HepG2 (cell line): ENCODE results near the gene MTIF2. TPM values are rescaled to one million over a fixed set of nuclear protein-coding genes. Genes with fewer than 3 reads are reported as not detected.

Source experiments
- CAMTA2 ChIP-seq: sonication (generic); formaldehyde crosslinking; IDR thresholded peaks from 2 replicates; pipeline ENCODE4 v1.4.0; 2020; ENCODE audit warnings: mild to moderate bottlenecking, missing genetic modification reagents, borderline replicate concordance
- FOXA3 ChIP-seq: IDR thresholded peaks from 2 replicates; pipeline ENCODE4 v1.6.1; 2016; ENCODE audit warnings: missing genetic modification reagents, missing compliant biosample characterization
- HIVEP1 ChIP-seq: sonication (generic); formaldehyde crosslinking; IDR thresholded peaks from 2 replicates; pipeline ENCODE4 v1.4.0; 2020; ENCODE audit warnings: mild to moderate bottlenecking, missing genetic modification reagents
- NFYB ChIP-seq: sonication (generic); formaldehyde crosslinking; IDR thresholded peaks from 2 replicates; pipeline ENCODE4 v1.4.0; 2020; ENCODE audit warnings: missing genetic modification reagents
- PAF1 ChIP-seq: IDR thresholded peaks from 2 replicates; pipeline ENCODE4 v1.6.1; 2016; ENCODE audit warnings: missing genetic modification reagents, missing compliant biosample characterization
- PCBP1 ChIP-seq: fragments of 200-400 bp; formaldehyde crosslinking; IDR thresholded peaks from 2 replicates; pipeline ENCODE4 v1.6.1; 2017; ENCODE audit warnings: mild to moderate bottlenecking, low read depth, low read length, borderline replicate concordance
- SETDB1 ChIP-seq: sonication (generic); formaldehyde crosslinking; IDR thresholded peaks from 2 replicates; pipeline ENCODE4 v1.5.1; 2020; ENCODE audit warnings: missing genetic modification reagents, mild to moderate bottlenecking, borderline replicate concordance
- SOX13 ChIP-seq, 3 experiments: fragments of 450-650 bp in 1 of 3; sonication (generic) in 1 of 3; formaldehyde crosslinking in 1 of 3; IDR thresholded peaks in 2 of 3; conservative IDR thresholded peaks in 1 of 3; 2 replicates each; pipeline versions ENCODE4 v1.5.0 to v1.6.1; 2016 to 2020; ENCODE audit warnings: antibody characterized with exemption in 1 of 3, mild to moderate bottlenecking in 1 of 3, missing compliant biosample characterization in 1 of 3, missing genetic modification reagents in 1 of 3, moderate library complexity in 1 of 3
- SYNCRIP ChIP-seq: fragments of 200-400 bp; formaldehyde crosslinking; IDR thresholded peaks from 2 replicates; pipeline ENCODE4 v1.6.1; 2018; ENCODE audit warnings: mild to moderate bottlenecking, low read depth, low read length; ENCODE audit not compliant: insufficient read depth
- TCF12 ChIP-seq, 2 experiments: fragments of 450-650 bp in 1 of 2; sonication (generic) in 1 of 2; formaldehyde crosslinking in 1 of 2; IDR thresholded peaks; 2 replicates each; pipeline versions ENCODE4 v1.6.1 to v1.8.0; 2017 to 2022; ENCODE audit warnings: antibody characterized with exemption in 1 of 2, mild to moderate bottlenecking in 1 of 2, missing genetic modification reagents in 1 of 2, moderate library complexity in 1 of 2
- USF2 ChIP-seq, 2 experiments: sonication (generic) in 1 of 2; formaldehyde crosslinking in 1 of 2; IDR thresholded peaks; 2 replicates each; pipeline versions ENCODE4 v1.5.1 to v1.6.1; 2011 to 2020; ENCODE audit warnings: borderline replicate concordance in 1 of 2, low read depth in 1 of 2, low read length in 1 of 2, mild to moderate bottlenecking in 1 of 2, missing genetic modification reagents in 1 of 2, moderate library complexity in 1 of 2
- ZBTB43 ChIP-seq: sonication (generic); formaldehyde crosslinking; conservative IDR thresholded peaks from 2 replicates; pipeline ENCODE4 v1.4.0; 2020; ENCODE audit warnings: missing genetic modification reagents
- ZFP62 ChIP-seq: sonication (generic); formaldehyde crosslinking; IDR thresholded peaks from 2 replicates; pipeline ENCODE4 v1.4.0; 2020; ENCODE audit warnings: missing genetic modification reagents
- ZIK1 ChIP-seq: sonication (generic); formaldehyde crosslinking; IDR thresholded peaks from 2 replicates; pipeline ENCODE4 v1.5.0; 2020; ENCODE audit warnings: mild to moderate bottlenecking, low read depth, missing genetic modification reagents, borderline replicate concordance
- ZNF10 ChIP-seq: sonication (generic); formaldehyde crosslinking; IDR thresholded peaks from 2 replicates; pipeline ENCODE4 v1.4.0; 2020; ENCODE audit warnings: mild to moderate bottlenecking, low read depth, missing genetic modification reagents, borderline replicate concordance
- ZNF124 ChIP-seq: sonication (generic); formaldehyde crosslinking; IDR thresholded peaks from 2 replicates; pipeline ENCODE4 v1.4.0; 2020; ENCODE audit warnings: missing genetic modification reagents
- ZNF30 ChIP-seq: sonication (generic); formaldehyde crosslinking; IDR thresholded peaks from 2 replicates; pipeline ENCODE4 v1.5.0; 2020; ENCODE audit warnings: mild to moderate bottlenecking, missing genetic modification reagents
- ZNF326 ChIP-seq: sonication (generic); formaldehyde crosslinking; IDR thresholded peaks from 2 replicates; pipeline ENCODE4 v1.4.0; 2020; ENCODE audit warnings: missing genetic modification reagents, borderline replicate concordance
- ZNF768 ChIP-seq: sonication (generic); formaldehyde crosslinking; IDR thresholded peaks from 2 replicates; pipeline ENCODE4 v1.4.0; 2020; ENCODE audit warnings: missing genetic modification reagents
- ZNF780A ChIP-seq: sonication (generic); formaldehyde crosslinking; IDR thresholded peaks from 2 replicates; pipeline ENCODE4 v1.8.0; 2022; ENCODE audit warnings: mild to moderate bottlenecking, missing genetic modification reagents, moderate library complexity
- ZNF781 ChIP-seq: sonication (generic); formaldehyde crosslinking; IDR thresholded peaks from 2 replicates; pipeline ENCODE4 v1.5.1; 2020; ENCODE audit warnings: borderline replicate concordance, mild to moderate bottlenecking, missing genetic modification reagents; ENCODE audit errors: not compliant biosample characterization
- polyA plus RNA-seq, 8 experiments: library from polyadenylated mRNA; depleted of rRNA in 3 of 8; stranded (reverse) in 7 of 8; unstranded in 1 of 8; fragments of >200 nt; fragmentation: Illumina TruSeq in 4 of 8; extraction: Trizol in 4 of 8; gene quantifications; 2 replicates each; pipeline versions ENCODE4 v1.2.1 to v1.2.3, GENCODE V29; 2011 to 2016; ENCODE audit warnings: low read depth in 4 of 8, missing spikeins in 1 of 8, mixed read lengths in 1 of 8; ENCODE audit not compliant: insufficient read depth in 1 of 8
- total RNA-seq, 5 experiments: library from RNA; depleted of rRNA; stranded (reverse); fragments of >200 nt; fragmentation: Illumina TruSeq; extraction: Trizol; gene quantifications; 2 replicates each; pipeline ENCODE4 v1.2.3, GENCODE V29; 2016; ENCODE audit warnings: low read depth in 1 of 5
- TF ChIP-seq, protein P1 (sequence below): sonication (generic); formaldehyde crosslinking; IDR thresholded peaks from 2 replicates; pipeline ENCODE4 v1.5.1; 2020; ENCODE audit warnings: missing genetic modification reagents, mild to moderate bottlenecking, borderline replicate concordance

The MTIF2 gene
- total and polyA plus RNA-seq, 2 of the 13 experiments (the other 11 are each of a cell fraction or from before 2014, with no cell fraction given) = 32.1 to 92.1 TPM

DNA sequence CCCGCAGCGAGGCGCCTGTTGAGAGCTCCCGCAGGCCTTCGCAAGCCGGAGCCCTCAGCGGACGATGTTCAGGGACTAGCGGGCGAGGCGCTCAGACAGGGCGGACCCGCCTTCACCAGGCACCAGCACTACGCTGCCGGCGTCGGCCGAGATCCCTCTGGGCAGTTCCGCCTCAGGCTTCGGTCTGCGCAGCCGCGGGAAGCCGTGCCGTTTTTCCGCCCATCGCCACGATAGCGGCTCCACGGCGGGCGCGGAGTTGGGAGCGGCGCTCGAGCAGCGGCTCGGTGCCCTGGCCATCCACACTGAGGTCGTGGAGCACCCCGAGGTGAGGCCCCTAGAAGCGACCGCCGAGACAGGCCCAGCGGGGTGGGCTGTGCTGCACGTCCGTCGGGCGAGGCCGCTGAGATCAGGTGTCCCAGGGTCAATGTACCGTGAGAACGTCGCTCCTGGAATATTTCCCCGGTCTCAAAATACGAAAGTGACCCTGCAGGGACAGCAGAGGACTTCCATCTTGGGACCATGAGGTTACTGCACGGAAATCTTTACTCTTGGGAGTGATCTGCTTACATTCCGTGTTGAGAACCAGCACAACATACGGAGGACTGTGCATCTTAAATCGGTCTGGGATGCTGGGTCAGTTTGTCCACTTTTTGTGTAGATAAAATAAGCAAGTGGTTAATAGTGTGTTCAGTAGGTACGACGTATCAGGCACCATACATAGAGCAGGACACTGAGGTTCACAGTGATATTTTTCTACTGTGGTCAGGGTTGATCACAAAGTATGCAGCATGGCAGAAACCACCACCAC lies 13.3 kb upstream of the MTIF2 start (continued):
- TF ChIP-seq ZNF781 (CRISPR knock-in tag) = peak; percentile 95
- TF ChIP-seq PAF1 (CRISPR knock-in tag) = 0 out of 2 replicates have a peak, but pooled peaks have one; percentile 77
- TF ChIP-seq ZFP62 = no peak
- TF ChIP-seq PCBP1 = no peak
- peak; percentile 78; the same call in 1 of the 2 replicates for TF ChIP-seq ZBTB43
- TF ChIP-seq SETDB1 = no peak; the same call in 1 of the 2 replicates
- peak; percentile 95 for TF ChIP-seq ZNF768 (CRISPR knock-in tag)
- TF ChIP-seq CAMTA2 (CRISPR knock-in tag) = peak; percentile 96
- TF ChIP-seq USF2 (IDR thresholded peaks at IDR 0.05; ENCODE audit: low read depth, low read length) = no peak
- 0 out of 2 replicates have a peak, but pooled peaks have one; percentile 28 for TF ChIP-seq USF2 (CRISPR knock-in tag; IDR thresholded peaks at IDR 0.05; ENCODE audit: borderline replicate concordance)
- no peak for TF ChIP-seq TCF12 (IDR thresholded peaks at IDR 0.05)
- TF ChIP-seq TCF12 (CRISPR knock-in tag; IDR thresholded peaks at IDR 0.05) = peak; percentile 78; the same call in 1 of the 2 replicates
- TF ChIP-seq HIVEP1 = peak; percentile 90; the same call in 1 of the 2 replicates
- TF ChIP-seq ZNF30 = peak; percentile 81
- peak; percentile 97 for TF ChIP-seq ZIK1 (CRISPR knock-in tag)
- TF ChIP-seq SOX13 (IDR thresholded peaks at IDR 0.05) = no peak; the same call in 1 of the 2 replicates
- peak in 1 of 2 experiments; percentile 41; a peak in 2 of 4 replicates for TF ChIP-seq SOX13 (CRISPR knock-in tag; conservative IDR thresholded peaks at IDR 0.05 in 1 of 2, IDR thresholded peaks at IDR 0.05 in 1 of 2)
- TF ChIP-seq FOXA3 = peak; percentile 82
- peak; percentile 59; the same call in 1 of the 2 replicates for TF ChIP-seq ZNF124 (CRISPR knock-in tag)
- no peak for TF ChIP-seq SYNCRIP
- peak; percentile 55 for TF ChIP-seq NFYB (CRISPR knock-in tag)
- no peak; the same call in 1 of the 2 replicates for TF ChIP-seq ZNF326 (CRISPR knock-in tag)
- TF ChIP-seq, protein P1, sequence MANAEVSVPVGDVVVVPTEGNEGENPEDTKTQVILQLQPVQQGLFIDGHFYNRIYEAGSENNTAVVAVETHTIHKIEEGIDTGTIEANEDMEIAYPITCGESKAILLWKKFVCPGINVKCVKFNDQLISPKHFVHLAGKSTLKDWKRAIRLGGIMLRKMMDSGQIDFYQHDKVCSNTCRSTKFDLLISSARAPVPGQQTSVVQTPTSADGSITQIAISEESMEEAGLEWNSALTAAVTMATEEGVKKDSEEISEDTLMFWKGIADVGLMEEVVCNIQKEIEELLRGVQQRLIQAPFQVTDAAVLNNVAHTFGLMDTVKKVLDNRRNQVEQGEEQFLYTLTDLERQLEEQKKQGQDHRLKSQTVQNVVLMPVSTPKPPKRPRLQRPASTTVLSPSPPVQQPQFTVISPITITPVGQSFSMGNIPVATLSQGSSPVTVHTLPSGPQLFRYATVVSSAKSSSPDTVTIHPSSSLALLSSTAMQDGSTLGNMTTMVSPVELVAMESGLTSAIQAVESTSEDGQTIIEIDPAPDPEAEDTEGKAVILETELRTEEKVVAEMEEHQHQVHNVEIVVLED = peak; percentile 89; the same call in 1 of the 2 replicates
- no peak for TF ChIP-seq ZNF10 (CRISPR knock-in tag)
- TF ChIP-seq ZNF780A (CRISPR knock-in tag) = no peak
